ENCODE measurements around the gene RIPOR2. TPM values are rescaled to one million over a fixed set of nuclear protein-coding genes. Genes with fewer than 3 reads are reported as not detected.

RIPOR2 gene
- total RNA-seq, 1 experiment from 2014 or later = 5.0 TPM

GRCh38 chr6:24931296-24931695, 4.5 kb downstream of the RIPOR2 start:
- Histone ChIP-seq H3K14ac (ENCODE audit: insufficient read depth, low read length) (no peak overlapping the region), H3K4me1 (ENCODE audit: insufficient read depth, low read length) (peaks cover 22% of the 10 kb centered on the region), H3K27me3 (ENCODE audit: insufficient read depth, low read length) (no peaks in the 10 kb centered on the region), H3K79me2 (ENCODE audit: insufficient read depth, low read length) (peaks cover 37% of the 10 kb centered on the region; the same call in 1 of the 2 replicates), H3K56ac (ENCODE audit: insufficient read length, low read depth, low read length) (no peak overlapping the region), H2BK20ac (ENCODE audit: low read depth, low read length, poor library complexity, severe bottlenecking) (no peak overlapping the region), H2AK5ac (ENCODE audit: insufficient read length, low read length) (no peak overlapping the region), H4K5ac (ENCODE audit: insufficient read length, low read depth, low read length) (no peak overlapping the region), H4K91ac (ENCODE audit: insufficient read length, low read depth, low read length) (no peak overlapping the region), H2BK120ac (ENCODE audit: low read depth, low read length, poor library complexity, severe bottlenecking) (no peak overlapping the region), H3K9ac (ENCODE audit: extremely low read depth, insufficient read length, low read length) (no peak overlapping the region), H3T11ph (ENCODE audit: low read length) (no peak overlapping the region), H4K8ac (replicated peaks; ENCODE audit: insufficient read length, low read depth, low read length) (no peak overlapping the region), H3K23me2 (ENCODE audit: insufficient read length, low read depth, low read length, poor library complexity, severe bottlenecking) (peaks cover 3% of the 10 kb centered on the region), H3K4me2 (ENCODE audit: insufficient read depth, insufficient read length, low read length) (no peak overlapping the region), H3K18ac (ENCODE audit: insufficient read length, low read depth, low read length) (no peak overlapping the region), H4K20me1 (ENCODE audit: control insufficient read depth, insufficient read depth, insufficient read length) (no peaks in the 10 kb centered on the region), H2AFZ (ENCODE audit: low read length) (no peak overlapping the region), H2BK5ac (ENCODE audit: insufficient read length, low read length) (no peak overlapping the region), H3K79me1 (ENCODE audit: insufficient read depth, low read depth, low read length, poor library complexity, severe bottlenecking) (peaks cover 3% of the 10 kb centered on the region), H3K9me3 (ENCODE audit: control insufficient read depth, low read depth, low read length) (no peaks in the 10 kb centered on the region), H3K4ac (ENCODE audit: low read depth, low read length) (no peak overlapping the region), H3K27ac (ENCODE audit: insufficient read length, low read depth, low read length) (no peak overlapping the region), H3K23ac (ENCODE audit: insufficient read length, low read depth, low read length) (no peak overlapping the region), H2BK12ac (ENCODE audit: insufficient read length, low read depth, low read length) (no peak overlapping the region), H2BK15ac (ENCODE audit: low read depth, low read length) (no peak overlapping the region)
- peak overlapping the region in 1 of 2 experiments; percentile 67; a peak in 1 of 5 replicates for H3K4me3 Mint-ChIP-seq
- peaks cover 6 to 12% (median 9%) of the 10 kb centered on the region in 3 experiments for H3K36me3 Mint-ChIP-seq (ENCODE audit: insufficient read depth in 1 of 3, low read depth in 3 of 3)
- peak overlapping the region in 2 of 3 experiments; percentile 75 to 78; a peak in 5 of 7 replicates for H3K27ac Mint-ChIP-seq
- peaks cover 56 to 58% of the 10 kb centered on the region in 2 experiments for H3K4me1 Mint-ChIP-seq
- TF ChIP-seq CTCF (conservative IDR thresholded peaks at IDR 0.05) = no peak
- H3K9me3 Mint-ChIP-seq = peaks cover 7% of the 10 kb centered on the region in 2 experiments
- no peak for DNase-seq
- H3K27me3 Mint-ChIP-seq (ENCODE audit: low read depth) = no peaks in the 10 kb centered on the region

Measured in H9 (cell line).